OCI-LY7 (cell line): Measurements from ENCODE around the gene FLACC1. TPM values are rescaled to one million over a fixed set of nuclear protein-coding genes. Genes with fewer than 3 reads are reported as not detected.

ENCODE experiments used
- BruUV-seq: library from RNA; stranded (reverse); fragments of 400-500 nt; replicated peaks from 2 replicates; lab custom pipeline; 2021; lab: Mats Ljungman, UMichigan
- CTCF ChIA-PET: fragments of 300-600 bp; sonication (Branson Sonifier 250); formaldehyde crosslinking; loops from one replicate; lab custom pipeline; 2022; ENCODE audit warnings: antibody characterized with exemption; ENCODE audit not compliant: unreplicated experiment; lab: Charles Lee
- POLR2A ChIA-PET: fragments of 300-600 bp; sonication (Branson Sonifier 250); formaldehyde crosslinking; loops from one replicate; lab custom pipeline; 2022; ENCODE audit warnings: antibody characterized with exemption; lab: Charles Lee
- DNase-seq: peaks from one replicate; pipeline ENCODE4 v3.0.0-alpha.2; 2015; ENCODE audit warnings: low spot score
- H2AFZ ChIP-seq: fragments of 200-600 bp; sonication (generic), shearing (Covaris generic); 2 replicates; pipeline ENCODE4 v1.6.1; 2014; ENCODE audit warnings: mild to moderate bottlenecking, antibody characterized with exemption, low read length, moderate library complexity
- H3K27ac ChIP-seq: fragments of 200-600 bp; sonication (generic); 2 replicates; pipeline ENCODE4 v1.5.1; 2014; ENCODE audit warnings: mixed run types, low read depth, mild to moderate bottlenecking, moderate library complexity, low read length, inconsistent platforms; ENCODE audit not compliant: poor library complexity, severe bottlenecking
- H3K36me3 ChIP-seq: fragments of 200-600 bp; sonication (generic); 2 replicates; pipeline ENCODE4 v1.6.1; 2014; ENCODE audit warnings: mild to moderate bottlenecking, antibody characterized with exemption, low read length, moderate library complexity, mixed read lengths; ENCODE audit not compliant: insufficient read depth
- H3K4me1 ChIP-seq: fragments of 200-600 bp; sonication (generic); 2 replicates; pipeline ENCODE4 v1.5.1; 2014; ENCODE audit warnings: mild to moderate bottlenecking, low read length; ENCODE audit not compliant: insufficient read depth, poor library complexity, severe bottlenecking
- H3K4me2 ChIP-seq: fragments of 200-600 bp; sonication (generic); 2 replicates; pipeline ENCODE4 v1.6.1; 2014; ENCODE audit warnings: mild to moderate bottlenecking, low read length
- H3K4me3 ChIP-seq: fragments of 200-600 bp; sonication (generic); 2 replicates; pipeline ENCODE4 v1.5.1; 2014; ENCODE audit warnings: mild to moderate bottlenecking, low read depth, low read length; ENCODE audit not compliant: poor library complexity, severe bottlenecking
- H3K79me2 ChIP-seq: fragments of 200-600 bp; sonication (generic); 2 replicates; pipeline ENCODE4 v1.6.1; 2016; ENCODE audit warnings: low read depth, mild to moderate bottlenecking, low read length, moderate library complexity, mixed read lengths; ENCODE audit not compliant: insufficient read depth
- H3K9me2 ChIP-seq: fragments of 200-600 bp; sonication (generic); 2 replicates; pipeline ENCODE4 v1.6.1; 2016; ENCODE audit warnings: mild to moderate bottlenecking, low read length, mixed read lengths; ENCODE audit not compliant: insufficient read depth
- H3K9me3 ChIP-seq: fragments of 200-600 bp; sonication (generic); 2 replicates; pipeline ENCODE4 v1.6.1; 2014; ENCODE audit warnings: mild to moderate bottlenecking, mixed run types, low read length, mixed read lengths
- H4K20me1 ChIP-seq: fragments of 200-600 bp; sonication (generic); 2 replicates; pipeline ENCODE4 v1.6.1; 2014; ENCODE audit warnings: mild to moderate bottlenecking, antibody characterized with exemption, low read length, moderate library complexity, mixed read lengths; ENCODE audit not compliant: insufficient read depth
- CTCF ChIP-seq: fragments of 200-600 bp; sonication (generic); conservative IDR thresholded peaks from 2 replicates; pipeline ENCODE4 v1.5.1; 2014; ENCODE audit warnings: mild to moderate bottlenecking, antibody characterized with exemption, low read length, moderate library complexity, mixed read lengths
- EZH2phosphoT487 ChIP-seq: fragments of 200-600 bp; sonication (generic); IDR thresholded peaks from 2 replicates; pipeline ENCODE4 v1.6.1; 2018; ENCODE audit warnings: low read depth, borderline replicate concordance, mild to moderate bottlenecking, mixed run types, antibody characterized with exemption, low read length, moderate library complexity, mixed read lengths
- intact Hi-C: fragments of 100-400 bp; cut with micrococcal nuclease; formaldehyde crosslinking; loops from one replicate; pipeline ENCODE4 v1.10.0; 2022; ENCODE audit not compliant: unreplicated experiment
- total RNA-seq, 2 experiments: library from RNA; depleted of rRNA in 1 of 2; stranded (reverse); fragments of >200 nt in 1 of 2; shearing (Covaris generic) in 1 of 2; gene quantifications; 2 replicates each; pipeline ENCODE4 v1.2.3, GENCODE V29; 2014 to 2022

Gene FLACC1
- total RNA-seq, 2 experiments from 2014 or later = 1.2 TPM; not detected in 1

GRCh38 chr2:201396595-201396994 is 39.5 kb upstream of the FLACC1 start:
- intact Hi-C loops = no loop called here
- Histone ChIP-seq H3K9me3 (no peaks in the 10 kb centered on the region), H2AFZ (no peak overlapping the region), H3K9me2 (no peaks in the 10 kb centered on the region), H3K4me3 (no peak overlapping the region), H3K79me2 (no peaks in the 10 kb centered on the region), H3K27ac (no peak overlapping the region), H3K4me2 (no peak overlapping the region), H3K36me3 (peaks cover 60% of the 10 kb centered on the region), H4K20me1 (no peaks in the 10 kb centered on the region), H3K4me1 (no peaks in the 10 kb centered on the region)
- CTCF ChIA-PET = no interaction called here
- POLR2A ChIA-PET = no interaction called here
- DNase-seq = no peak
- BruUV-seq = no TSS peak
- no peak for TF ChIP-seq CTCF
- TF ChIP-seq EZH2phosphoT487 = no peak

GRCh38 chr2:201383136-201383535 is 26.0 kb upstream of the FLACC1 start:
- TF ChIP-seq EZH2phosphoT487 (no peak), CTCF (no peak)
- no TSS peak for BruUV-seq
- Histone ChIP-seq H3K4me2 (no peak overlapping the region), H3K36me3 (peaks cover 53% of the 10 kb centered on the region), H3K79me2 (no peaks in the 10 kb centered on the region), H3K9me3 (no peaks in the 10 kb centered on the region), H4K20me1 (no peaks in the 10 kb centered on the region), H3K9me2 (no peaks in the 10 kb centered on the region), H3K4me1 (no peaks in the 10 kb centered on the region), H2AFZ (no peak overlapping the region), H3K27ac (no peak overlapping the region), H3K4me3 (no peak overlapping the region)
- DNase-seq = no peak
- POLR2A ChIA-PET = interaction anchor here (1.2 kb wide), 1 partner anchor 10 kb away, joined by 3 read pairs; no protein-coding TSS in a partner anchor
- CTCF ChIA-PET = no interaction called here
- intact Hi-C loops = no loop called here

- no peaks in the 10 kb centered on the region for H3K79me2 ChIP-seq
- H3K4me1 ChIP-seq = no peaks in the 10 kb centered on the region
- no peak overlapping the region for H3K27ac ChIP-seq
- intact Hi-C loops = no loop called here
- H3K36me3 ChIP-seq = peaks cover 28% of the 10 kb centered on the region
- DNase-seq = no peak
- no peak overlapping the region for H3K4me2 ChIP-seq
- no peaks in the 10 kb centered on the region for H4K20me1 ChIP-seq
- TF ChIP-seq CTCF (no peak), EZH2phosphoT487 (no peak)
- H3K4me3 ChIP-seq = no peak overlapping the region
- ChIA-PET POLR2A (no interaction called here), CTCF (no interaction called here)
- BruUV-seq = no TSS peak
- H2AFZ ChIP-seq = no peak overlapping the region
- no peaks in the 10 kb centered on the region for H3K9me3 ChIP-seq
- no peaks in the 10 kb centered on the region for H3K9me2 ChIP-seq
Observed at GRCh38 chr2:201378496-201379397, 21.6 kb upstream of the FLACC1 start.
